ENCODE measurements around the gene TBC1D9. TPM values are rescaled to one million over a fixed set of nuclear protein-coding genes. Genes with fewer than 3 reads are reported as not detected.
A peak's percentile ranks its signal among the peaks of the same experiment; 100 is the strongest.

The TBC1D9 gene
- total and polyA plus RNA-seq, 2 of the 13 experiments (the other 11 are each of a cell fraction or from before 2014, with no cell fraction given), result 11.9 to 12.2 TPM

- peak; percentile 40; the same call in 1 of the 2 replicates for TF ChIP-seq HIC2 (CRISPR knock-in tag; IDR thresholded peaks at IDR 0.05; ENCODE audit: low read depth)
- no peak for TF ChIP-seq ZNF646 (CRISPR knock-in tag; IDR thresholded peaks at IDR 0.05)
- peak; percentile 69 for TF ChIP-seq HOXA3 (CRISPR knock-in tag; IDR thresholded peaks at IDR 0.05)
- no peak for TF ChIP-seq ZBTB2 (CRISPR knock-in tag; IDR thresholded peaks at IDR 0.05; ENCODE audit: low read depth)
- TF ChIP-seq CREM (IDR thresholded peaks at IDR 0.05), result peak; percentile 30; the same call in 1 of the 2 replicates
- TF ChIP-seq CREM (CRISPR knock-in tag; IDR thresholded peaks at IDR 0.05), result no peak
- TF ChIP-seq ARID5B (CRISPR knock-in tag; IDR thresholded peaks at IDR 0.05), result peak; percentile 76
- peak; percentile 100 for TF ChIP-seq ZSCAN25 (CRISPR knock-in tag; IDR thresholded peaks at IDR 0.05)
- TF ChIP-seq FOXP4 (CRISPR knock-in tag; IDR thresholded peaks at IDR 0.05), result peak; percentile 43; the same call in 1 of the 2 replicates
- no peak for TF ChIP-seq ATF7-NPFF (CRISPR knock-in tag; IDR thresholded peaks at IDR 0.05; ENCODE audit: low read depth)
- no peak for TF ChIP-seq ZBTB25 (CRISPR knock-in tag; IDR thresholded peaks at IDR 0.05)
Observed at GRCh38 chr4:140635606-140636005, 120.6 kb downstream of the TBC1D9 start (continued).

Data from HepG2 (cell line).